Keratinocyte (primary cell): Measurements from ENCODE around the gene ETFB.

Experiments
- EZH2 ChIP-seq: IDR thresholded peaks from one replicate; pipeline ENCODE4 v1.6.1; 2012; ENCODE audit warnings: inconsistent platforms, mild to moderate bottlenecking, low read length, moderate library complexity
- TF ChIP-seq, protein P1 (sequence below), 3 experiments: IDR thresholded peaks in 1 of 3; conservative IDR thresholded peaks in 1 of 3; optimal IDR thresholded peaks in 1 of 3; 2 replicates in 2 of 3; 3 replicates in 1 of 3; pipeline versions ENCODE3 to v1.5.1; 2011; ENCODE audit warnings: low read length in 3 of 3, mild to moderate bottlenecking in 3 of 3, moderate library complexity in 2 of 3, control low read depth in 1 of 3, inconsistent platforms in 1 of 3; ENCODE audit not compliant: insufficient read depth in 2 of 3; ENCODE audit errors: extremely low read depth in 1 of 3

DNA sequence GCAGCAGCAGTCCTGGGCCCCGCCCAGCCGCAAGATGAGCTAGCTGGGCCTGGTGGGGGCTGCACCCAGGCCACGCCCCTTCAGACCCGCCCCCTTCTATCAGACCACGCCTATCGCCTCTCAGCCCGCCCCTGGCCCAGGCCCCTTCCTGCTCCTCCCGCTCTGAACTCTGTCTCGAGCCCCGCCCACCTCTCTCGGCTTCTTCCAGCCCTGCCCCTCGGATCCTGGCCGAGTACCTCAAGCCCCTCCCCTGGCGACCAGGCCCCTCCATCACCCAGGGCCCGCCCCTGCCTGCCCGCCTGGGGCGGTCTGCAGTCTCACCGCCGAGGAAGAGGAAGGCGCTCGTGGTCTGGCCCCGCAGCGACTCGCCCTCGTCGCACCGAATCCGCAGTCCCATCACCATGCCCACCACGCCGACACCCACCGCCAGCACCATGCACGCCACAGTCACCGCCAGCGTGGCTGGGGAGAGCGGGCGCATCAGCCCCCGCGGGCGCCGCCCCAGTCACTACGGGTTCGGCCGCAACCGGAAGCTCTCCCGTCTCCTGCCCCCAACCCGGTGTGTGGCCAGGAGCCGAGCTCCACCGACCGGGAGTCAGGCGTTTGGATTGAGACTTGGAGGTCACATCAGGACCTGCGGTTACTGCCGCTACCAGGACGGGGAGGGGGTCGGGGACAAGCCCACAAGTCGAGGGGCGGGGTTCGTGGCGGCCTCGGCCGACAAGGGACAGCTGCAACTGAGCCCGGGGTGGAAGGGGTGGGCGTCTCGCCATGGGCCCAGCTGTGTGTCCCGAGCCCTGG is 1.6 kb upstream of the ETFB start:
- TF ChIP-seq, protein P1, sequence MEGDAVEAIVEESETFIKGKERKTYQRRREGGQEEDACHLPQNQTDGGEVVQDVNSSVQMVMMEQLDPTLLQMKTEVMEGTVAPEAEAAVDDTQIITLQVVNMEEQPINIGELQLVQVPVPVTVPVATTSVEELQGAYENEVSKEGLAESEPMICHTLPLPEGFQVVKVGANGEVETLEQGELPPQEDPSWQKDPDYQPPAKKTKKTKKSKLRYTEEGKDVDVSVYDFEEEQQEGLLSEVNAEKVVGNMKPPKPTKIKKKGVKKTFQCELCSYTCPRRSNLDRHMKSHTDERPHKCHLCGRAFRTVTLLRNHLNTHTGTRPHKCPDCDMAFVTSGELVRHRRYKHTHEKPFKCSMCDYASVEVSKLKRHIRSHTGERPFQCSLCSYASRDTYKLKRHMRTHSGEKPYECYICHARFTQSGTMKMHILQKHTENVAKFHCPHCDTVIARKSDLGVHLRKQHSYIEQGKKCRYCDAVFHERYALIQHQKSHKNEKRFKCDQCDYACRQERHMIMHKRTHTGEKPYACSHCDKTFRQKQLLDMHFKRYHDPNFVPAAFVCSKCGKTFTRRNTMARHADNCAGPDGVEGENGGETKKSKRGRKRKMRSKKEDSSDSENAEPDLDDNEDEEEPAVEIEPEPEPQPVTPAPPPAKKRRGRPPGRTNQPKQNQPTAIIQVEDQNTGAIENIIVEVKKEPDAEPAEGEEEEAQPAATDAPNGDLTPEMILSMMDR (optimal IDR thresholded peaks at IDR 0.05 in 1 of 3, IDR thresholded peaks at IDR 0.05 in 1 of 3, conservative IDR thresholded peaks at IDR 0.05 in 1 of 3; ENCODE audit: extremely low read depth in 1 of 3, insufficient read depth in 2 of 3, low read length in 3 of 3): no peak
- no peak for TF ChIP-seq EZH2
